Right lobe of liver (tissue), 6 donors: Measurements from ENCODE around the gene CLSTN2. TPM values are rescaled to one million over a fixed set of nuclear protein-coding genes. Genes with fewer than 3 reads are reported as not detected.

ENCODE experiments used
- ATAC-seq, 4 donors: fragments of 200-7000 bp; cut with Tn5 transposase; one replicate each; pipeline ENCODE4 v1.9.1; 2020; ENCODE audit warnings: mild to moderate bottlenecking in 4 of 4, moderate library complexity in 4 of 4
- DNase-seq, 3 donors: peaks; one replicate each; pipeline ENCODE4 v3.0.0-alpha.2; 2020
- H3K27ac ChIP-seq, 3 donors: fragments of 200-600 bp; one replicate each; pipeline ENCODE4 v1.8.0; 2022
- H3K27me3 ChIP-seq, 2 donors: fragments of 200-600 bp; one replicate each; pipeline ENCODE4 v1.8.0; 2022
- H3K36me3 ChIP-seq, 4 donors: fragments of 200-600 bp; sonication (generic) in 1 of 4; one replicate each; pipeline versions ENCODE4 v1.5.1 to v1.8.0; 2017 to 2022; ENCODE audit warnings: control low read depth in 1 of 4
- H3K4me1 ChIP-seq, 4 donors: fragments of 200-600 bp; sonication (generic) in 1 of 4; one replicate each; pipeline versions ENCODE4 v1.5.1 to v1.8.0; 2017 to 2022; ENCODE audit warnings: control low read depth in 1 of 4
- H3K4me3 ChIP-seq, 3 donors: fragments of 200-600 bp; one replicate each; pipeline ENCODE4 v1.8.0; 2022
- H3K9me3 ChIP-seq, 4 donors: fragments of 200-600 bp; sonication (generic) in 1 of 4; one replicate each; pipeline versions ENCODE4 v1.5.1 to v1.8.0; 2017 to 2022; ENCODE audit warnings: control low read depth in 1 of 4
- POLR2A ChIP-seq: fragments of 450-650 bp; IDR thresholded peaks from one replicate; pipeline ENCODE4 v1.6.1; 2017; ENCODE audit warnings: antibody characterized with exemption, mild to moderate bottlenecking
- WGBS: methylation state at CpG from one replicate; pipeline ENCODE4 v1.1.6; 2018; ENCODE audit warnings: low coverage, low lambda C conversion rate; ENCODE audit not compliant: insufficient coverage; ENCODE audit errors: missing lambda C conversion rate; 5-methylcytosine and 5-hydroxymethylcytosine counted together
- intact Hi-C, 2 donors: fragments of 100-400 bp; cut with DNase I; formaldehyde crosslinking; loops; one replicate each; pipeline versions ENCODE4 v1.11.2 to v1.14.1; 2022
- total RNA-seq, 6 experiments: library from RNA; depleted of rRNA in 2 of 6; stranded (reverse); fragments of >200 nt in 2 of 6; fragmentation: NEBNext Ultra II Directional in 3 of 6; extraction: Animal tissue kit (Norgen Biotek cat#: 25700) in 3 of 6; gene quantifications; one replicate each; pipeline versions ENCODE4 v1.1.0 to v1.2.4, GENCODE V29; 2016 to 2023
- TF ChIP-seq, protein P1 (sequence below), 4 donors: fragments of 200-600 bp in 3 of 4; fragments of 450-650 bp in 1 of 4; IDR thresholded peaks; one replicate each; pipeline versions ENCODE4 v1.5.1 to v1.8.0; 2016 to 2022; ENCODE audit warnings: antibody characterized with exemption in 4 of 4, mild to moderate bottlenecking in 2 of 4
- donor health status: DM: no; HTN: yes; CAD: no.
- donor health status: DM: no; HTN: no; CAD: no.
- donor health status: DM: no; HTN: no; CAD: no.
- donor health status: DM: no; HTN: yes; CAD: no.
- donor health status: DM: no; HTN: yes; CAD: no.

CLSTN2 gene
- total RNA-seq, 6 experiments from 2014 or later, result 1.0 to 3.3 (median 2.0) TPM

DNA sequence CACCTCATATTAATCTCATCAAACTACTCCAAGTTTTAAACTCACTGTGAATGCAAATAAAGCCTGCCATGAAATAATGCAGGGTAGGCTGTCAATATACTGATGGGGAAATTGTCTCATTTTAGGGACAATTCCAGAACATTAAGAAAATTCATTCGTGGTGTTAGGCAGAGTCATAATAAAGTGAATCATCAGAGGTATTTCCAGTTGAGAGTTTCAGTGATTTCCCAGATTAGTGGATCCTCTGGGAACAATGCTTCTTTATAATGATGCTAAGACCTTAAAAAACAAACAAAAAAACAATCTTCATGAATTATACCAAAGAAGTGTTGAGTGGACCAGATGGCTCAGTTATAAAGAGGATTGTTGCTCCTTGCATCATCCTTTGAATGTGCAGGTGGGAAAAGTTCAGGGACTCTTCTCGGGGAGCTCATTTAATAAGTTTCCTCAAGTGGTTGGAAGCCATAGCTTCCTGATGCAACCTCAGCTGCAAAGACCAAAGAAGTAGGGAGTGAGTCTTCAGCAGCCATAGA, 381.9 kb downstream of the CLSTN2 start:
- Histone ChIP-seq H3K27ac (no peak overlapping the region), H3K27me3 (no peaks in the 10 kb centered on the region), H3K4me3 (no peak overlapping the region), H3K36me3 (no peaks in the 10 kb centered on the region), H3K4me1 (no peaks in the 10 kb centered on the region), H3K9me3 (no peaks in the 10 kb centered on the region)
- no peak for DNase-seq
- TF ChIP-seq POLR2A, result no peak
- TF ChIP-seq, protein P1, sequence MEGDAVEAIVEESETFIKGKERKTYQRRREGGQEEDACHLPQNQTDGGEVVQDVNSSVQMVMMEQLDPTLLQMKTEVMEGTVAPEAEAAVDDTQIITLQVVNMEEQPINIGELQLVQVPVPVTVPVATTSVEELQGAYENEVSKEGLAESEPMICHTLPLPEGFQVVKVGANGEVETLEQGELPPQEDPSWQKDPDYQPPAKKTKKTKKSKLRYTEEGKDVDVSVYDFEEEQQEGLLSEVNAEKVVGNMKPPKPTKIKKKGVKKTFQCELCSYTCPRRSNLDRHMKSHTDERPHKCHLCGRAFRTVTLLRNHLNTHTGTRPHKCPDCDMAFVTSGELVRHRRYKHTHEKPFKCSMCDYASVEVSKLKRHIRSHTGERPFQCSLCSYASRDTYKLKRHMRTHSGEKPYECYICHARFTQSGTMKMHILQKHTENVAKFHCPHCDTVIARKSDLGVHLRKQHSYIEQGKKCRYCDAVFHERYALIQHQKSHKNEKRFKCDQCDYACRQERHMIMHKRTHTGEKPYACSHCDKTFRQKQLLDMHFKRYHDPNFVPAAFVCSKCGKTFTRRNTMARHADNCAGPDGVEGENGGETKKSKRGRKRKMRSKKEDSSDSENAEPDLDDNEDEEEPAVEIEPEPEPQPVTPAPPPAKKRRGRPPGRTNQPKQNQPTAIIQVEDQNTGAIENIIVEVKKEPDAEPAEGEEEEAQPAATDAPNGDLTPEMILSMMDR (IDR thresholded peaks at IDR 0.05), result no peak
- 42% methylated on average over 2 of the region's 2 CpGs for WGBS
- no peak for ATAC-seq
- intact Hi-C loops, result no loop called here

DNA sequence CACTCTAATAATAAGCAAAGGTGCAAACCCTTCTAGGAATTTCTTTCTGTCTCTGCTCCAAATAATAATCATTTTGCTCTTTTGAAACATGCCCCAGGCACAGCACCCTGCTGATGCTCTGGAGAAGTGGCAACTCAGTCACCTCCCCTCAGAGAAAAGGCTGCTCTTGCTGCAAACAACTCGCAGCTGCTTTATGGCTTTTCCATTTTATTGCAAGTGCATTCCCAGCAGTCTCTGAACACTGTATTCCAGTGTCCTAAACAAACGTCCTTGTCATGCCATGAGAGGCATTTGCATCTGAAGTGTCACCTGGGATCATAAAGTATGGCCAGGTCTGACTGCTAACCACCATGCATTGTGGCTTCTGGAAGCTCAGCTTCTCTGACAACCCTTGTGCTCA, 384.8 kb downstream of the CLSTN2 start:
- intact Hi-C loops, result no loop called here
- H3K36me3 ChIP-seq, result no peaks in the 10 kb centered on the region
- H3K4me1 ChIP-seq, result no peaks in the 10 kb centered on the region
- 33% methylated on average over 2 of the region's 2 CpGs for WGBS
- DNase-seq (no peak), ATAC-seq (no peak)
- no peak for TF ChIP-seq POLR2A
- TF ChIP-seq, protein P1 (IDR thresholded peaks at IDR 0.05), result no peak
- H3K27ac ChIP-seq, result no peak overlapping the region
- no peak overlapping the region for H3K4me3 ChIP-seq
- H3K27me3 ChIP-seq, result no peaks in the 10 kb centered on the region
- H3K9me3 ChIP-seq, result no peaks in the 10 kb centered on the region

DNA sequence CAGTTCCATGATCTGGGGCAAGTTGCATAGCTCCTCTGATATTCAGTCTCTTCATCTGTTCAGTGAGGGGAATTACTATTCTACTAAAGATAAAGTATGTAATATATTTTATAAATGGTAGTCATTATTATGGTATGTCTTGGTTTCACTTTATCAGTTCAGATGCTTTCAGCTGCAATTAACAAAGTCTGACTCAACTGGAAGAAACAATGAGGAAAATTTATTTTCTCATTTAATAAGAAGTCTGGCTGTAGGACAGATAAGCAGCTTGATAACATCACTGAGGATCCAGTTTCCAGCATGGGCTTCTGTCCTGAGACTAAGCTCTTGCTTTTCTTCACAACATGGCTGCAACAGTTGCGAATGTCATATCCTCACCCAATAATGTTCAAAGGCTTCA, 388.6 kb downstream of the CLSTN2 start:
- DNase-seq (no peak), ATAC-seq (no peak)
- Histone ChIP-seq H3K27me3 (no peaks in the 10 kb centered on the region), H3K27ac (no peak overlapping the region), H3K4me3 (no peak overlapping the region), H3K9me3 (no peaks in the 10 kb centered on the region), H3K4me1 (no peaks in the 10 kb centered on the region), H3K36me3 (no peaks in the 10 kb centered on the region)
- TF ChIP-seq, protein P1 (IDR thresholded peaks at IDR 0.05), result no peak
- TF ChIP-seq POLR2A, result no peak
- intact Hi-C loops, result no loop called here
- WGBS, result 70% methylated on average over 1 of the region's 1 CpG

DNA sequence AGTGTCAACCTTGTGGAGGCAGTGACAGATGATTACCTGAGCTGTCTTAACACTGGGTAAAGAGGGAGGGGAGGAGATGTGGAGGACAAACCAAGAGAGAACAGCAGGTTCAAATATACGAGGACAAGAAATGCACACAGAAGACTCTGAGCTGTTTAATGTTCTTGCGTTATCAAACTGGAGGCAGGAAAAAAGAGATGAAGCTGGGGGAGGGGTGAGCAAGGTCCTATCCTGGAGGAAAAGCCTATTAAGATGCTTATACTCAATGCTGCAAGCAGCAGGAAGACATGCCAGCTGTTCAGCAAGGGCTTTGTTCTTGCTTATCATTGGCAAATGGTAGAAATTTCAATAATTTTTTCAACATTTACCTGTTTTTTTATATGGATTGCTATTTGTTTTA, 397.1 kb downstream of the CLSTN2 start:
- TF ChIP-seq, protein P1 (IDR thresholded peaks at IDR 0.05), result no peak
- no peak for TF ChIP-seq POLR2A
- Histone ChIP-seq H3K4me3 (no peak overlapping the region), H3K9me3 (no peaks in the 10 kb centered on the region), H3K4me1 (no peaks in the 10 kb centered on the region), H3K27ac (no peak overlapping the region), H3K27me3 (no peaks in the 10 kb centered on the region), H3K36me3 (no peaks in the 10 kb centered on the region)
- intact Hi-C loops, result no loop called here
- DNase-seq (no peak), ATAC-seq (no peak)
- 33% methylated on average over 2 of the region's 2 CpGs for WGBS
